Measurements from ENCODE around the gene UBAC2. TPM values are rescaled to one million over a fixed set of nuclear protein-coding genes. Genes with fewer than 3 reads are reported as not detected.

UBAC2 gene
- total RNA-seq, 2 donors from 2014 or later, result 72.7 to 80.4 TPM

DNA sequence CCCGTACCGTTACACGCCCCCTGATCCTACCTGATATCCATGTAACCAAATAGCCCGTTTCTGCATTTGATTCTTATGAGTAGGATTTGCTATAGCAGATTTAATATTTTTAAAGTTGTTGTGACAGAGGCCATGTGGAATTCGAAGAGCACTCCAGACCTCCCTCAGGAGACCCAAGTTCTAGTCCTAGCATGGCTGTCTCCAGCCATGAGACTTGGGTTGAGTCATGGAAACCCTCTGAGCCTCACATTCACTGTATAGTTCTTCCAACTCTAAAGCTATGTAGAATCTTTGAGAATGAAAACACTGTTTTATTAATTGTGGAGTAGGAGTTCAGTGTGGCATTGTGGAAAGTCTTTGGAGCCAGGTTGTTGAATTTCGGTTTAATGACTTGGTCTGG lies 114.5 kb downstream of the UBAC2 start:
- Histone ChIP-seq H3K27me3 (ENCODE audit: control insufficient read depth, insufficient read depth, low read length, poor library complexity, severe bottlenecking) (no peaks in the 10 kb centered on the region), H3K9me3 (ENCODE audit: control insufficient read depth, low read length) (no peaks in the 10 kb centered on the region), H3K36me3 (ENCODE audit: control insufficient read depth, insufficient read depth, low read length) (peaks cover 44% of the 10 kb centered on the region), H3K4me1 (ENCODE audit: control insufficient read depth, insufficient read depth, low read length) (peaks cover 9% of the 10 kb centered on the region), H3K9ac (ENCODE audit: extremely low read depth, low read length, poor library complexity, severe bottlenecking) (no peak overlapping the region), H3K4me3 (ENCODE audit: low read length) (no peak overlapping the region), H3K27ac (ENCODE audit: low read depth, low read length) (no peak overlapping the region)
- Mint-ChIP-seq H3K27me3 (ENCODE audit: insufficient read depth) (no peaks in the 10 kb centered on the region), H3K9me3 (no peaks in the 10 kb centered on the region), H3K4me3 (no peak overlapping the region), H3K36me3 (ENCODE audit: low read depth) (peaks cover 41% of the 10 kb centered on the region), H3K4me1 (peaks cover 22% of the 10 kb centered on the region), H3K27ac (no peak overlapping the region)
- TF ChIP-seq, protein P1, sequence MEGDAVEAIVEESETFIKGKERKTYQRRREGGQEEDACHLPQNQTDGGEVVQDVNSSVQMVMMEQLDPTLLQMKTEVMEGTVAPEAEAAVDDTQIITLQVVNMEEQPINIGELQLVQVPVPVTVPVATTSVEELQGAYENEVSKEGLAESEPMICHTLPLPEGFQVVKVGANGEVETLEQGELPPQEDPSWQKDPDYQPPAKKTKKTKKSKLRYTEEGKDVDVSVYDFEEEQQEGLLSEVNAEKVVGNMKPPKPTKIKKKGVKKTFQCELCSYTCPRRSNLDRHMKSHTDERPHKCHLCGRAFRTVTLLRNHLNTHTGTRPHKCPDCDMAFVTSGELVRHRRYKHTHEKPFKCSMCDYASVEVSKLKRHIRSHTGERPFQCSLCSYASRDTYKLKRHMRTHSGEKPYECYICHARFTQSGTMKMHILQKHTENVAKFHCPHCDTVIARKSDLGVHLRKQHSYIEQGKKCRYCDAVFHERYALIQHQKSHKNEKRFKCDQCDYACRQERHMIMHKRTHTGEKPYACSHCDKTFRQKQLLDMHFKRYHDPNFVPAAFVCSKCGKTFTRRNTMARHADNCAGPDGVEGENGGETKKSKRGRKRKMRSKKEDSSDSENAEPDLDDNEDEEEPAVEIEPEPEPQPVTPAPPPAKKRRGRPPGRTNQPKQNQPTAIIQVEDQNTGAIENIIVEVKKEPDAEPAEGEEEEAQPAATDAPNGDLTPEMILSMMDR (conservative IDR thresholded peaks at IDR 0.05), result no peak
- DNase-seq, result no peak
- WGBS, 2 experiments (ENCODE audit: insufficient coverage in 1 of 2, insufficient read length in 1 of 2), result 95% methylated on average over 6 of the region's 6 CpGs; no CpG with 5 or more reads in 1 of the 2 experiments

DNA sequence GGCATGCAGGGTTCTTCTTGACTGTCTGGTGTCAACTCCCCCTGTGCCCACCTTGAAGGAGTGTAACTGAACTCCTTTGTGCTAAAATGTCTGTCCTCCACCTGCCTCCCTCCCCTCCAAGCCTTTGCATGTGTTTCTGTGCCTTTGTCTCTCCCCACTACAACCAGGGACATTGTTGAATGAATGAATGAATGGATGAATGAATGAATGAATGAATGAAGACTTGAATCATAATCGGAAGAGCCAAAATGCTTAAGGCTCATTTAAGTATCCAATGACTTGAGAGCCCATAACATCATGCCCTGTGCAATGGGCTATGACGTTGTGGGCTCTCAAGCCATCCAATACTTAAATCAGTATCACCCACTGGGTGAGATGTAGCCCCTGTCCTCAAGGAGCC lies 115.6 kb downstream of the UBAC2 start:
- no peaks in the 10 kb centered on the region for H3K27me3 ChIP-seq (ENCODE audit: control insufficient read depth, insufficient read depth, low read length, poor library complexity, severe bottlenecking)
- 88 to 94% methylated on average over 2 of the region's 2 CpGs for WGBS, 2 experiments (ENCODE audit: insufficient coverage in 1 of 2, insufficient read length in 1 of 2)
- no peak overlapping the region for H3K27ac ChIP-seq (ENCODE audit: low read depth, low read length)
- no peaks in the 10 kb centered on the region for H3K9me3 Mint-ChIP-seq
- H3K27me3 Mint-ChIP-seq (ENCODE audit: insufficient read depth), result no peaks in the 10 kb centered on the region
- no peak overlapping the region for H3K9ac ChIP-seq (ENCODE audit: extremely low read depth, low read length, poor library complexity, severe bottlenecking)
- DNase-seq, result no peak
- no peak overlapping the region for H3K4me3 Mint-ChIP-seq
- peaks cover 38% of the 10 kb centered on the region for H3K36me3 Mint-ChIP-seq (ENCODE audit: low read depth)
- H3K27ac Mint-ChIP-seq, result no peak overlapping the region
- H3K4me1 ChIP-seq (ENCODE audit: control insufficient read depth, insufficient read depth, low read length), result peaks cover 6% of the 10 kb centered on the region
- no peak overlapping the region for H3K4me3 ChIP-seq (ENCODE audit: low read length)
- no peaks in the 10 kb centered on the region for H3K9me3 ChIP-seq (ENCODE audit: control insufficient read depth, low read length)
- peaks cover 17% of the 10 kb centered on the region for H3K4me1 Mint-ChIP-seq
- peaks cover 44% of the 10 kb centered on the region for H3K36me3 ChIP-seq (ENCODE audit: control insufficient read depth, insufficient read depth, low read length)
- TF ChIP-seq, protein P1 (conservative IDR thresholded peaks at IDR 0.05), result no peak

DNA sequence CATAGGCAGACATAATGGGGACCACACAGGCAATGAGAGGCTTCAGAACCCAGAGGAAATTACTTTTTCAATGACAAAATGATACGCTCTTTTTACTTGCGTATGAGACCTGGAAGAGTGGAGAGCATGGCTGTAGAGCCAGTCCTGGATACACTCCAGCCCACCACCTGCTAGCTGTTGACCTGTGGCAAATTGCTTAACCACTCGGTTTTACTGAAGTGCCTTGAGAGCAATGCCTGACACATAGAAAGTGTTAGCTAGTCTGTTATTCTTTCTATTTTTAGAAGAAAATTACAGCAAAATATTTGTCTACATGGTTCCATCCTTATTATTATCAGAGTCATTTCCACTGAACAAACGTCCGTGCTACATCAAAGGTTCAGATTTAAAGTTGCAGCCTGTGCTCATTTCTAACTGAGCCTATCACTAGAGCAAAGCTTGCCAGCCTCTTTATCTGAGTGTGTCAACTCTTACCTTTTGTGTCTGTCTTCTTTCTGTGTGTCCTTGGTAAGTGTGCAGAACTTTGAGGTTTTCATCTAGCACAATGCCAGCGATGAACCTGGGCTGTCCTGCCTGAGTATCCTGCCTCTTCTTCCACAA lies 116.1 kb downstream of the UBAC2 start:
- TF ChIP-seq, protein P1 (conservative IDR thresholded peaks at IDR 0.05), result no peak
- 97 to 98% methylated on average over 5 to 6 of the region's 6 CpGs for WGBS, 2 experiments (ENCODE audit: insufficient coverage in 1 of 2, insufficient read length in 1 of 2)
- H3K27ac Mint-ChIP-seq, result no peak overlapping the region

More for the DNA sequence above, 116.1 kb downstream of the UBAC2 start:
- DNase-seq, result no peak
- no peak overlapping the region for H3K4me3 Mint-ChIP-seq
- no peak overlapping the region for H3K4me3 ChIP-seq (ENCODE audit: low read length)
- peaks cover 38% of the 10 kb centered on the region for H3K36me3 Mint-ChIP-seq (ENCODE audit: low read depth)
- no peaks in the 10 kb centered on the region for H3K27me3 Mint-ChIP-seq (ENCODE audit: insufficient read depth)
- H3K36me3 ChIP-seq (ENCODE audit: control insufficient read depth, insufficient read depth, low read length), result peaks cover 44% of the 10 kb centered on the region
- H3K9ac ChIP-seq (ENCODE audit: extremely low read depth, low read length, poor library complexity, severe bottlenecking), result no peak overlapping the region
- no peaks in the 10 kb centered on the region for H3K9me3 Mint-ChIP-seq
- peaks cover 18% of the 10 kb centered on the region for H3K4me1 Mint-ChIP-seq
- no peak overlapping the region for H3K27ac ChIP-seq (ENCODE audit: low read depth, low read length)
- H3K9me3 ChIP-seq (ENCODE audit: control insufficient read depth, low read length), result no peaks in the 10 kb centered on the region
- H3K27me3 ChIP-seq (ENCODE audit: control insufficient read depth, insufficient read depth, low read length, poor library complexity, severe bottlenecking), result no peaks in the 10 kb centered on the region
- peaks cover 6% of the 10 kb centered on the region for H3K4me1 ChIP-seq (ENCODE audit: control insufficient read depth, insufficient read depth, low read length)
